CD1c-positive myeloid dendritic cell (primary cell): Measurements from ENCODE around the gene FBXO31.
A peak's percentile ranks its signal among the peaks of the same experiment; 100 is the strongest.

Experiments used
- DNase-seq: peaks from one replicate; pipeline ENCODE4 v3.0.0-alpha.2; 2016; ENCODE audit errors: extremely low spot score

Gene FBXO31

DNA sequence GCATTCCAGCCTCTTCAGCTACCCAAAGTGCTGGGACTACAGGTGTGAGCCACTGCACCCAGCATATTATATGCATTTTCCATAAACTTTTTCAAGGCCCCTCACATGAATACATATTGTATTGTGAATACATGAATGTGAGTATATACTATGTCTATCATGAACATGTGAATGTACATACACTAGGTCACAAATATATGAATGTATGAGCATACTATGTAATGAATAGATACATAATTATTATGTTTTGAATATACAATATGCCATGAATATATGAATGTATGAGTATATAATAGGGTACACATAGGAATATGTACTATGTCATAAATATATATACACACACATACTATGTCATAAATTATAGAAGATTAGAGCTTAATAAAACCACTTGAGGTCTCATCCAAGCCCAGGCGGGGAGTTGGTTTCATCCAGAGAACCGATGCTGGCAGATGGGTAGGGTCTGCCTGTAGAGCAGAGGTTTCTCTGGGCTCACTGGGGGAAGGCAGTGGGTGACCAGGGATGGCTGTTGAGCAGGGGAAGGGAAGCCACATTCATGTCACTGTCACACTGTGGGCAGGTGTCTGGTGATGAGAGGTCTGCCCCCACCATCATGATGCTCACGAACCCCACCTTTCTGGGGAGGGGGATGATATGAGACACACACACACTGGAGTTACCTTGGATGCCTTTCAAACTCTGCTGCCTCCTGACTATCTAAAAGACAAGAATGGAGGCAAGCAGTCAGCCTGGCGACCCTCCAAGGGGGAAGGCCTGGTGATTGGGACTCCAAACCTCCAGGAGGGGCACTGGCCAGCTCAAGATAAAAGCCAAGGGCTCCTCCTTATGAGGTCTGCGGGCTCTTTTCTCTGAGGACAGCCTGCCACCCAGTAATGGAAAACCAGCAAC lies 73.7 kb downstream of the FBXO31 start:
- no peak for DNase-seq

DNA sequence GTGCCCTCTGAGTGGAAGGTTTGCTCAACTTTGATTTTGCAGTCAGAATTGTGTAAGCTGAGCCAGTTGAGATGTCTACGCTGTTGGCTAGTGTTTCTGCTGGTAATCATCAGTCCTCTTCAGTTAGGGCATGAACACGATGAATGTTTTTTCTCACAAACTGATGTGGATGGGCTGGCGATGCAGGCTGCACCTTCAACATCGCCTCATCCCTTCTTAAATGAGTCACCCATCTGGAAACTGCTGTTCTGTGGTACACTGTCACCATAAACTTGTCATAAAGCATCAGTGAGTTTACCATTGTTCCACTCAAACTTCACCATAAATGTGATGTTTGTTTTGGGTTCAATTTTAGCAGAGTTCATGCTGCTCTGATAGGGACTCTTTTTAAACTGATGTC lies 74.8 kb downstream of the FBXO31 start:
- no peak for DNase-seq

DNA sequence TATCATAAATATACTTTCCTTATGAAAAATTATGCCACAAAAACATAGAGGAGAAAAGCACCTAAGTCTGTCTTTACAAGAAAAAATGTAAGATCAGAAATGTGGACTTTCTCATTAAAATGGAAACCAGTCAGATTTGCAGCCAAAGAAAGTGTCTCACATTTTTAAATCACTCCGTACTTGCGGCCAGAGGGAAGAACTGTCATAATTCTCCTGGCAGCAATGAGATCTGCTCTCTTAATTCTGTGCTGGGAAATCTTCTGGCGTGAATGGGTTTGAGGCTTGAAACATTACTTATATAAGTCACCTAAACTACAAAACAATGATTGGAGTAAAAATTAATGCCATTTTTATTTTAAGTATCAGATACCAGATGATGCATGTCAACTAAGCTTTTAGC lies 77.1 kb downstream of the FBXO31 start:
- DNase-seq = no peak

DNA sequence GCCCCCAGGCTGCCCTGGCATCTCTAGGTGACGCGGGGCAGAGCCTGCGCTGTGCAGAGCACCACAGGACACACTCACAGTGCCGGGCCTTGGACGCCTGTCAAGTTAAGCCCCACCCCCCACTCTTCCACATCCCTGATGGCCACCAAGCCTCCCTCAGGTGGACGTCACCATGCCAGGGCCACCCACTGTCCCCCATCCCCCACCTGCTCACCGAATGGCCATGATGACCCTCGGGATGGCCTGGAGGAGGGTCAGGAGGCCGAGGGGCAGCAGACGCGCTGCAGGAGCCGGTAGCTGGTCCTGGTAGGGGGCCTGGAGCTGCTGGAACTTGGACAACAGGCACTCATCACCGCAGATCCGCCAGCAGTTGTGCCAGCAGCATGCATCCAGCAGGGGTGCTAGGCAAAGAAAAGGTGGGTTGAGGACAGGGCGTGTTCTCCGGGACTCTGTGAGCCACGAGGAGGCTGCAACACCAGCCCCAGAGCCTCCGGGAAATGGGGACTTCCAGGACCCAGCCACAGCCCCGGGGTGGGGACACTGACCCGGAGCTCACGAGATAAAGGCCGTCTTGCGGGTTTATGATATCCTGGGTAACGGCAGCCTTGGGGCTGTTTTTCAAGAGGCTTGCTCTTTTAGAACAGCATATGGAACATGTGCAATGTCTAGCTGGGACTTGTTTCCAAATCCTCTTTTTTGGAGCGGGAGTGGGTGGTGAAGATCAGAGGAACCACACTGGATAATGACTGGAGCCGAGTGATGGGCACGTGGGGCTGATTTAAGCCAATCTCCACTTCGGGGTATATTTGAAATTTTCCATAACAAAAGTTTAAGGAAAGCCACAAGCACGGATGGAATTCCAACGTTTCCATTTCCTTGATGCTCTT lies 77.8 kb downstream of the FBXO31 start:
- no peak for DNase-seq

DNA sequence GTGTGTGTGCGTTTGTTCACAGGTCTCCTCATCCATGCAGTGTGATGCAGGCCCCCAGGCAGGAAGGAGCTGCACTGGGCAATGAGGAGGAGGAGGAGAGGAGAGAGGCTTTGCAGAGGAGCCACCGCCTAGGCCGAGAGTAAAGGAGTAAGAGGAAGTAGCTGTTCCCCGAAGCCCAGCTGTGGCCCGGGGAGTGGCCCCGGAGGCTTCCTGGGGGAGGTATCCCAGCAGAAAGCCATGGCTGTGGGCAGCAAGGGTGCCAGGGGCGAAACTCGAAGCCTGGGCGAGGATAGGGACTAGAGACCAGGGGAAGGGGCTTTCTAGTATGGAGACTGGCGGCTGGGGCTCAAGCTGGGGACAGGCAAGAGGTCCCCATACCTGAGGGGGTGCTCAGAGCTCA lies 78.6 kb downstream of the FBXO31 start:
- DNase-seq = no peak

DNA sequence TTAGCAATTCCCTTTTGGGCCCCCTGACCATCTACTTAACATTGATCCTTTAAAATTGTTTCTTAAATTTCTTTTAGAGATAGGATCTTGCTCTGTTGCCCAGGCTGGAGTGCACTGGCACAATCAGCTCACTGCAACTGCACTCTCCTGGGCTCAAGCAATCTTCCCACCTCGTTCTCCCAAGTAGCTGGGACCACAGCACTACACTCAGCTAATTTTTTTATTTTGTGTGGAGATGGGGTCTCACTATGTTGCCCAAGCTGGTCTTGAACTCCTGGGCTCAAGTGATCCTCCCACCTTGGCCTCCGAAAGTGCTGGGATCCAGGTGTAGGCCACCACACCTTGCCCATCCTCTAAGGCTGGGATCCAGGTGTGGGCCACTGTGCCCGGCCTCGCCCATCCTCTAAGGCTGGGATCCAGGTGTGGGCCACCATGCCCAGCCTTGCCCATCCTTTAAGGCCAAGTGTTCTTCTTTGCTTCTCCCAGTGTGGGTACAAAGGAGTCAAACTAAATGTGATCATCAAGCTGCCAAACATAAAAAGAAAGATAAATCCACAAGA lies 79.5 kb downstream of the FBXO31 start:
- no peak for DNase-seq

DNA sequence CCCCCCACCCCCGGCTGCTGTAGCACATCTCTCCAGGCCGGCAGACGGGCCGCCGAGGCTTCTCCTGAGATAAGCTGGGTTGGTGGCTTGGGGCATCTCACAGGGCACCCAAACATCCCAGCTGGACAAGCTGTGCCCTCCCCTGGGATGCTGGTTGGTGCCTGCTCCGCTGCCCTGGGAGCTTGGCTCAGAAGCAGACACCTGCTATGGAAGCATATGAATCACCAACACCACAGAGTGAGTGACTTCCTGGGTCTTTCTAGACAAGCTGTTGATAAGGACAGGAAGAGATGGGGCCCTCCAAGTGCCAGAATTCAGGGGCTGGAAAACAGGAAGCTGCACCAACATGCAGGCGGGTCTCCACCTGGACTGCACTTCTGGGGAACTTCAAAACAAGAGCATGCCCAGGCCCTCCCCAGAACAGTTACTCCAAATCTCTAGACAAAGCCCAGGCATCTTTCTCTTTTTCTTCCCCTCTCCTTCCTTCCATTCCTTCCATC lies 80.1 kb downstream of the FBXO31 start:
- no peak for DNase-seq

DNA sequence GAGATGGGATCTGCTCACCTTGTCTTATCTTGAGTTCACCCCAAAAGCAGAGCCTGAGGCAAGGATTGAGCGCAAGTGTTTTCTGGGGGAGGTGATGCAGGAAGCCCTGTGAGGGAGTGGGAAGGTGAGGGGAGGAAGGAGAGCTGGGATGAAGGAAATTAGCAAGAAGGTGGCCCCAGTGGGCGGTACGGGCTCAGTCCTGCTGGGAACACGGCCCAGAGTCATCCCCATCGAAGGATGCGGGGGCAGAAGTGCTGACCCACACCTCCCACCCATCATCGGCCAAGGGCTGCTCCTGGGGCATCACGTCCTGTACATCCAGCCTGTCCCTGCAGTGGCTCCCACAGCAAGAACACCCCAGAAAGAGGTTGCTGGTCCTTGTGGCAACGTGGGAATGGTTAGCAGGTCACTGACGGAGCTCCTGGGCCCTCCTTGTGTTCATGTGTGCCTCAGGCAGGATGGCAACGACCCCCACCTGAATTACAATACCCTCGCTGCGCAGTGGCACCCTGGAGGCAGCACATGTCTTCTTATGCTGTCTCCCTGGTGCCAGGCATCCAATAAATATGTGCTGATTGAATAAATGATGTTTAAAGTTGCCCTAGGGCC lies 84.6 kb downstream of the FBXO31 start:
- no peak for DNase-seq

DNA sequence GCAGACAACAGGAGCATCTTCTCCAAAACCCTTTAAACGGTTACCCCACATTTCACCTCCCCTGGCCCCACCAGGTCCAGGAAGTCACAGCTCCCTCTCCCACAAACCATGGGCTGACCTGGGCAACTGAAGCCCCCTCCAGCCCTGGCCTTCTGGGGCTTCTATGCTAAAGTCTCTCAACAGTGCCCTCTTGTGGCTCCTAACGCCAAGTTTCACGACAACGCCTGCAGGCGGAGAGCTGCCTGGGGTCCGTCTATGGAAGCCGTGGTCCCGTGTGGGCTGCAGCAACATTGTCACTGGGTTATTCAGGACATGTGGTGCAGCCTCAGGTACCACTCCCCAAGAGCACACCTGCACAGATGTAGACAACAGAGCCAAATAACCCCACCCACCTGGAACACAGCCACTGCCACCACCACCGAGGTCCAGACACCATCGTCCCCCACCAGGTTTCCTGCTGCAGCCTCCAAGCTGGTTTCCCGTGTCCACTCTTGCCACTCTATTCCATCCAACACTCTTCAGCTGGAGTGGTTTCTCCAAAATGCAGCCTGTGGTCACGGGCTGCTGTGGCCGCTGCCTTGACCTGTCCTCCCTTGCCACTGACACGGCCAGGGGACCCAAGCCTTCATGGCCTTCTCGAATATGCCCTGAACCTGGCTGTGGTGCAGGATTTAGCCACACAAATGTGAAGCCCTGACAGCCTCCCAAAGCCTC lies 85.5 kb downstream of the FBXO31 start:
- DNase-seq = peak; percentile 27

DNA sequence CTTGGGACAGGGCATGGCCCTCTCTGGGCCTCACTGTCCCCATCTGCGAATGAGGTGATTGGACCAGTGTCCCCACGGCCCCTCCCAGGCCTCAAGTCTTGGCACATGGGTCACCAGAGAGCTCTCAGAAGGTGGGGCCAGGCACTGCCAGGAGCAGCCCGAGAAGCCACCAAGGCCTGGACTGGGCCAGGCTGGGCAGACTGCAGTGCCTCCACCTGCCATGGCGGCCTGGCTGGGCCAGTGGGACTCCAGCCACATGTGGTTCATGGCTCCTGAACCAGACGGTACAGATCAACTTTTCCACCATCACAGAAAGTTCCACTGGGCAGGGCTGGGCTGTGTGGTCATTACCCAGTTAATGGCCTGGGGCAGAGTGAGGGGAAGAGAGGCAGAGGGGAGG lies 86.2 kb downstream of the FBXO31 start:
- no peak for DNase-seq

DNA sequence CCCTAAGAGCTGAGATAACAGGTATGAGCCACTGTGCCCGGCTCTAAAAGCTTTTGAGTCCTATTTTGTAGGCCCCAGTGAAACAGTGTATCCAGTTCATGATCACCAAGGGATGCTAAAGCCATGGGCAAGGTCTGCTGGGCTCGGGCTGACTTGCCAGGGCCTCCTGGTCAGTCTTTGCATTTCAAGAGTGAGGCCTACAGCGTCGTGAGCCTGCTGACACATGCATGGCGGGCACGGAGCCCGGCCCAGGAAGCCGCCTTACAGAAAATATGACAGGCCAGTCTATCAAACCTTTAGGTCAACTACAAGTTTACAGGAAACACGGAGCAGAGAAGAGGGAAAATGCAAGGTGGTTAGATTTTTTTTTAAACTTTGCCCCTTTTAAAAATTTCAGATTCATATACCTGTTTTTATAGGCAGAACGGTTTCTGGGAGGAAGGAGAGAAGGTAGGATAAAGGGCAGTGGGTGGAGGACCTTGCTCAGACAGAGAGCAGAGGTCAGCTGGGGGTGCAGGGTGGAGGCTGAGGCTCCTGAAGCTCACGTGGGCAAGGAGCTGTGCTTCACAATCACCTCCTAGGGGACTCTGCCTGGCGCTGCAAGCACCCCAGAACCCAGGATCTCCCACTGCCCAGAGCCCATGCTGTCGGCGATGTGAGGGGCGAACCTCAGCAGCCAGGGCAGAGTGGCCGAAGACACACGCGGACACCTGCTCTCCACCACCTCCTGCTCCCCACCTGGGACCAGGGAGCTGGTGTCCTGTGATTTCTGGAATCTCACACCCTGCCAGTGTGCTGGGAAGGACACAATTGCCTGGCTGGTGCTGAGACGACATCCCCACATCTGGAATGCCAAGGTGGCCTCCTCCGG lies 87.7 kb downstream of the FBXO31 start:
- DNase-seq = no peak

DNA sequence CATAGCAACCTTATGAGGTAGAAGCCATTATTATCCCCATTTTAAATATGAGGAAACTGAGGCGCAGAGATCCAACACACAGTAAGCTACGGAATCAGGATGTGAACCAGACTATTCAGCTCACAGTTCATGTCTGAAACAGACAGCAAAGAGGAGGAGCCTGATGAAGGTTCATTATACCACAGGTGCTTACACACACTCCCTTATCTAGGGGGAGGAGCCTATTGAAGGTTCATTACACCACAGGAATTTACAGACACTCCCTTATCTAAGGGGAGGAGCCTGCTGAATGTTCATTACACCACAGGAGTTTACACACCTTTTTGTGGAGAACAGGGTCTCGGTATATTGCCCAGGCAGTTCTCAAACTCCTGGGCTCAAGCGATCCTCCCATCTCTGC lies 88.3 kb downstream of the FBXO31 start:
- DNase-seq = peak; percentile 5

DNA sequence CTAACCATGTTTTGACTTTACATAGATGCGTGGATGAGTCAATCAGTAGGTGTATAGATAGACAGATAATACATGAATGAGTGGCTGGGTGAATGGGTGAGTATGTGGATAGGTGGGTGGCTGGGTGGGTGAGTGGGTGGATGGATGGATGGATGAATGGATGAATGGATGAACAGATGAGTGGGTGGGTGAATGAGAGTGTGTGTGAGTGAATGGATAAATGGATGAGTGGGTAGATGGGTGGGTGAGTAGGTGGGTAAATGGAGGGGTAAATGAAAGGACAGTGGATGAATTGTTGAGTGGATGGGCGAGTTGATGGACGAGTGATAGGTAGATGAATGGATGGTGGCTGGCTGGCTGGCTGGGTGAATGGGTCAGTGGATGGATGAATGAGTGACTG lies 89.6 kb downstream of the FBXO31 start:
- DNase-seq = no peak

DNA sequence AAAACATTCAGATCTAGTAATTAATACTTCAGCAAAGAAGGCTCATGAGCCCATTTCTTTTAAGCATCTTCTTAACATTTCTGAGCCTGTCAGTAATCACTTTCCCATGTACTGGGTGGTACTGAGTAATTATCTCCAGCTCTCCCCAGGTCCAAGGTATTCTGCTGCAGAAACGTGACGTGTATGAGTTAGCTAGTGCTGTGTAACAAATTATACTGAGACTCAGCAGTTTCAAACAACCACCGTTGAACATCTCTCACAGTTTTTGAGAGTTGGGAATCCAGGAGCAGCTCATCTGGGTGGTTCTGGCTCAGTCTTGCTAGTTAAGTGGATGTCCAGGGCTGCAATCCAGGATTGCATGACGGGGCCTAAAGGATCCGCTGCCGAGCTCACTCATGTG lies 91.6 kb downstream of the FBXO31 start:
- no peak for DNase-seq

DNA sequence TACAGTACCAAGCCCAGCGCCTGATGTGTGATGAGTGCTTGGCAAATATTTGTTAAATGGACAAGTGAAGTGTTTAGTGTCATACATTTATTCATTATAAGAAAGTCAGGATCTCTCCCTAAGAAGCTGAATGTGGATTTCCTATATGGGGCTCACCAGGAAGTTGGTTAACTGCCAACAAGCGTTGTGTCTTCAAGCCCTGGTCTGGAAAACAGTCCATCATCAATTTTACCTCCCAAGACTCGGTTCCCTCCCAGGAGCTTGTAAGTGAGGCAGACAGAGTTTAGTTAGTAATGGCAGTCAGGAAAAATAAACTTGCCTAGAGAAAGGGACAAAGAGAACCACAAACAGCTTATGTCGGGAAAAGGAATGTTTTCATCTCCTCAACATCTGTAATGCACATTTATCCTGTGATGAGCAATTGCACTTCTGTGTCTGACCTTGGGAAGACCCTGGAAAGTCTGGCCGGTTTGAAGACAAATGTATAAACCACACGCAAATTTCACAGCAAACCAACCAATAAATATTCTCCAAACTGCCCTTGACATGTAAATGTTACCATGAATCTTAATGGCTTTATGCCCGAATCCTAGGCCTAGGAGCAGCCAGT lies 94.7 kb downstream of the FBXO31 start:
- no peak for DNase-seq

DNA sequence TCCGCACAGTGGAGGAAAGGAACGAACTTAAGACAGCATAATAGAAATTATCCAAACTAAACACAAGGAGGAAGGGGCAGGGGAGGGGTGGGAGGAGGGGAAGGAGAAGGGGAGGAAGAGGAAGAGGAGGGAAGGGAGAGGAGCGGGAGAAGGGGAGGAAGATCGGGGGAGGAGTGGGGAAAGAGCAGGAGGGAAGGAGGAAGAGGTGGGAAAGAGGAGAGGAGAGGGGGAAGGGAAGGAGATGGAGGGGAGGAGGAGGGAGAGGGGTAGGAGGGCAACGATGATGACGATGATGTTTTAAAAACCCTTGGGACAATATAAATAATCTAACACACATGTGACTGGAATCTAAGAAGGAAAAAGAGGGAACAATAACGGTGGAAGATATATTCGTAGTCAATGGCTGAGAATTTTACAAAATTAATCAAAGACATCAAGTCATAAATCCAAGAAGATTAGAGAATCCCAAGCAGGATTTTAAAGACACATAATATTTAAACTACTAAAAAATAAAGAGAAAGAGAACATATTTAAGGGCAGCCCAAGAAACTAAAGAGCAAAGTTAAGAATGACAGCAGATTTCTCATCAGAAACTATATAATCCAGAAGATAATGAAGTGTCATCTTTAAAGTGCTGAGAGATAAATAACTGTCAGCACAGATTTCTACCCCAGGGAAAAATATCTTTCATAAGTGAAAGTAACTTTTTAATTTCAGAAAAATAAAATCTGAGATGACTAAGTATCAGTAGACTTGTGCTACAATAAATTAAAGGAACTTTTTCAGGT lies 96.5 kb downstream of the FBXO31 start:
- DNase-seq = no peak

DNA sequence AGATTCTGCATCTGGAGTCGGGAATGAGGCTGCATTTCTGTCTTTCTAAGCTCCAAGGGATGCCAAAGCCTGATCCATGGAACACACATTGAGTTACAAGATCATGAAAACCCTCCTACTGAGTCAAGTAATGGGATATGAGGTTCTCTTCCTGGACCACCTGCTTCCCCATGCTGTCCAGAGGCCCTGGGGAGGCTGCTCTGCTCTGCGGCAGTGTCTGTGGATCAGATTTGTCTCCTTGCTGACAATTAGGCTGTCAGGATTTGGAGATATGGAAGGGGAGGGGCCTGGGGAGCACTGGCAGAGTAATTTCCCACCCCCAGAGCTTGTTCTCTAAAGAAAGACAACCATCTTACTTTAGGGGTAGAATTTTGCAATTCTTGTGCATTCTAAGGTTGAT lies 99.4 kb downstream of the FBXO31 start:
- no peak for DNase-seq

DNA sequence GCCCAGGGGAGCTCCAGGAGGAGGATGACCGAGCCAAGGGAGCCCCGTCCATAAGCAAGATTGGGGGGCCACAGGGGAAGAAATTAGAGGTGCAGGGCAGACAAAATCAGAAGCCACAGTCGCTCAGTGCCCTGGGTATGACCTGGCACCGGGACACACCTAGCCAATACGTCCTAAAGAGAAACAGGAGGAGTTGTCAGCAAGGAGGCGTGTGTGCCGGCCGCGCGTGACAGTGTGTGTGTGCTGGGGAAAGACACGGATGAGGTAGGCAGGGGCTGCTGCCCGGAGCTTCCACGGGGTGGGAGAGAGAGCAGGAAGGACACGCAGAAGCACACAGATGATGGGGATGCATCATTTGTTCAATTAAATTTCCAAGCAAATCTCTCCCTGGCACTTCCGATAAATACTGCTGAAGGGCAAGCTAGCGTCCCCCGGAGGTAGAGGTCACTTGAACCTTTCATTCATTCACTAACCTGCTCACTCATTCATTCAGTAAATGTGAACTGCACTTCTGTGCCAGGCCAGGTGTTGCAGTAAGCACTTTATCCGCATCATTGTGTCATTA lies 104.4 kb downstream of the FBXO31 start:
- no peak for DNase-seq
